B cell (primary cell): Measurements from ENCODE around the gene SORT1. TPM values are rescaled to one million over a fixed set of nuclear protein-coding genes. Genes with fewer than 3 reads are reported as not detected.

Experiments used
- ATAC-seq: fragments of 200-7000 bp; cut with Tn5 transposase; one replicate; pipeline ENCODE4 v1.10.0; 2021; ENCODE audit warnings: low read depth, mild to moderate bottlenecking, moderate number of reproducible peaks, moderate library complexity
- CTCF ChIA-PET: fragments of 350-600 bp; sonication (Branson Sonifier 250); formaldehyde crosslinking; loops from one replicate; lab custom pipeline; 2021; ENCODE audit warnings: antibody characterized with exemption, inconsistent platforms; lab: Charles Lee
- POLR2A ChIA-PET: fragments of 350-600 bp; sonication (Branson Sonifier 250); formaldehyde crosslinking; loops from one replicate; lab custom pipeline; 2021; ENCODE audit warnings: antibody characterized with exemption; lab: Charles Lee
- DNase-seq: peaks from one replicate; pipeline ENCODE4 v3.0.0; 2013
- H2AFZ ChIP-seq: 2 replicates; pipeline ENCODE4 v1.6.1; 2012; ENCODE audit warnings: mild to moderate bottlenecking, low read depth, low read length; ENCODE audit not compliant: insufficient read depth, poor library complexity, severe bottlenecking
- H3K27ac ChIP-seq, 2 donors: 1 replicate in 1 of 2; 2 replicates in 1 of 2; pipeline ENCODE4 v1.5.1; 2012 to 2013; ENCODE audit warnings: low read length in 2 of 2, mild to moderate bottlenecking in 2 of 2, moderate library complexity in 1 of 2
- H3K27me3 ChIP-seq, 4 experiments: fragments of 200-600 bp in 1 of 4; sonication (generic) in 1 of 4; replicated peaks in 1 of 4; 1 replicate in 2 of 4; 2 replicates in 2 of 4; pipeline versions ENCODE4 v1.6.1 to v1.7.0; 2013 to 2016; ENCODE audit warnings: low read length in 3 of 4, mild to moderate bottlenecking in 2 of 4, mixed read lengths in 1 of 4, moderate library complexity in 1 of 4; ENCODE audit not compliant: insufficient read depth in 4 of 4, control insufficient read depth in 3 of 4; ENCODE audit errors: control extremely low read depth in 1 of 4
- H3K36me3 ChIP-seq, 2 experiments: replicated peaks in 1 of 2; 1 replicate in 1 of 2; 2 replicates in 1 of 2; pipeline versions ENCODE4 v1.6.1 to v1.7.1; 2013; ENCODE audit warnings: low read length in 1 of 2; ENCODE audit not compliant: insufficient read depth in 2 of 2, control insufficient read depth in 1 of 2; ENCODE audit errors: control extremely low read depth in 1 of 2, extremely low read depth in 1 of 2
- H3K4me1 ChIP-seq, 2 donors: fragments of 200-600 bp in 1 of 2; sonication (generic) in 1 of 2; 1 replicate in 1 of 2; 2 replicates in 1 of 2; pipeline versions ENCODE4 v1.5.1 to v1.6.1; 2013 to 2017; ENCODE audit warnings: low read length in 2 of 2; ENCODE audit not compliant: control insufficient read depth in 2 of 2, insufficient read depth in 2 of 2
- H3K4me2 ChIP-seq: replicated peaks from 2 replicates; pipeline ENCODE3; 2012; ENCODE audit warnings: mild to moderate bottlenecking, low read depth, low read length; ENCODE audit not compliant: poor library complexity, severe bottlenecking
- H3K4me3 ChIP-seq, 5 experiments: fragments of 200-600 bp in 1 of 5; sonication (generic) in 1 of 5; 1 replicate in 3 of 5; 2 replicates in 2 of 5; pipeline versions ENCODE4 v1.5.1 to v1.7.0; 2011 to 2016; ENCODE audit warnings: low read length in 4 of 5, mild to moderate bottlenecking in 4 of 5, low read depth in 2 of 5, control low read depth in 1 of 5, moderate library complexity in 1 of 5; ENCODE audit not compliant: insufficient read depth in 1 of 5; ENCODE audit errors: control extremely low read depth in 1 of 5, extremely low read depth in 1 of 5
- H3K79me2 ChIP-seq: fragments of 200-600 bp; sonication (generic); one replicate; pipeline ENCODE4 v1.6.0; 2016; ENCODE audit warnings: low read length; ENCODE audit not compliant: control insufficient read depth, insufficient read depth
- H3K9ac ChIP-seq: fragments of 200-600 bp; sonication (generic); 2 replicates; pipeline ENCODE4 v1.6.1; 2017; ENCODE audit warnings: mild to moderate bottlenecking, low read length, moderate library complexity
- H3K9me3 ChIP-seq, 3 donors: one replicate each; pipeline versions ENCODE4 v1.6.1 to v1.7.1; 2013; ENCODE audit warnings: low read length in 2 of 3; ENCODE audit not compliant: control insufficient read depth in 2 of 3, insufficient read depth in 1 of 3; ENCODE audit errors: control extremely low read depth in 1 of 3
- H4K20me1 ChIP-seq: 2 replicates; pipeline ENCODE4 v1.6.0; 2012; ENCODE audit warnings: mild to moderate bottlenecking, low read length; ENCODE audit not compliant: insufficient read depth, control insufficient read depth, poor library complexity, severe bottlenecking
- H3K27ac Mint-ChIP-seq: one replicate; pipeline ENCODE4 v1.8.0; 2021; ENCODE audit warnings: mixed read lengths
- H3K27me3 Mint-ChIP-seq: one replicate; pipeline ENCODE4 v1.8.0; 2021; ENCODE audit warnings: mixed read lengths
- H3K4me1 Mint-ChIP-seq: one replicate; pipeline ENCODE4 v1.8.0; 2021; ENCODE audit warnings: mixed read lengths
- H3K4me3 Mint-ChIP-seq: one replicate; pipeline ENCODE4 v1.8.0; 2021; ENCODE audit warnings: mixed read lengths
- H3K9me3 Mint-ChIP-seq: one replicate; pipeline ENCODE4 v1.8.0; 2022; ENCODE audit warnings: mixed read lengths; ENCODE audit not compliant: insufficient read depth
- EZH2 ChIP-seq: IDR thresholded peaks from 2 replicates; pipeline ENCODE4 v1.6.1; 2012; ENCODE audit warnings: borderline replicate concordance, low read depth, mild to moderate bottlenecking, moderate library complexity, low read length; ENCODE audit not compliant: insufficient read depth, poor library complexity, severe bottlenecking
- WGBS: methylation state at CpG from one replicate; pipeline ENCODE4 v1.1.5; 2013; ENCODE audit warnings: missing lambda C conversion rate; ENCODE audit not compliant: insufficient coverage; 5-methylcytosine and 5-hydroxymethylcytosine counted together
- intact Hi-C: fragments of 100-400 bp; cut with micrococcal nuclease; formaldehyde crosslinking; loops from one replicate; pipeline ENCODE4 v1.10.0; 2022
- polyA plus RNA-seq: library from polyadenylated mRNA; depleted of rRNA; stranded (reverse); fragments of >200 nt; gene quantifications from 2 replicates; pipeline ENCODE4 v1.2.3, GENCODE V29; 2012
- total RNA-seq, 2 donors: library from RNA; stranded (reverse); fragments of 120-200 nt in 1 of 2; gene quantifications; 1 replicate in 1 of 2; 2 replicates in 1 of 2; pipeline versions ENCODE4 v1.2.3 to v1.2.4, GENCODE V29; 2013 to 2022
- TF ChIP-seq, protein P1 (sequence below): fragments of 200-600 bp; IDR thresholded peaks from one replicate; pipeline ENCODE4 v1.8.0; 2022; ENCODE audit warnings: antibody characterized with exemption, mild to moderate bottlenecking

Gene SORT1
- total and polyA plus RNA-seq, 2 donors (not counting 1 experiment from before 2014, with no cell fraction given): 0.13 to 0.25 TPM

DNA sequence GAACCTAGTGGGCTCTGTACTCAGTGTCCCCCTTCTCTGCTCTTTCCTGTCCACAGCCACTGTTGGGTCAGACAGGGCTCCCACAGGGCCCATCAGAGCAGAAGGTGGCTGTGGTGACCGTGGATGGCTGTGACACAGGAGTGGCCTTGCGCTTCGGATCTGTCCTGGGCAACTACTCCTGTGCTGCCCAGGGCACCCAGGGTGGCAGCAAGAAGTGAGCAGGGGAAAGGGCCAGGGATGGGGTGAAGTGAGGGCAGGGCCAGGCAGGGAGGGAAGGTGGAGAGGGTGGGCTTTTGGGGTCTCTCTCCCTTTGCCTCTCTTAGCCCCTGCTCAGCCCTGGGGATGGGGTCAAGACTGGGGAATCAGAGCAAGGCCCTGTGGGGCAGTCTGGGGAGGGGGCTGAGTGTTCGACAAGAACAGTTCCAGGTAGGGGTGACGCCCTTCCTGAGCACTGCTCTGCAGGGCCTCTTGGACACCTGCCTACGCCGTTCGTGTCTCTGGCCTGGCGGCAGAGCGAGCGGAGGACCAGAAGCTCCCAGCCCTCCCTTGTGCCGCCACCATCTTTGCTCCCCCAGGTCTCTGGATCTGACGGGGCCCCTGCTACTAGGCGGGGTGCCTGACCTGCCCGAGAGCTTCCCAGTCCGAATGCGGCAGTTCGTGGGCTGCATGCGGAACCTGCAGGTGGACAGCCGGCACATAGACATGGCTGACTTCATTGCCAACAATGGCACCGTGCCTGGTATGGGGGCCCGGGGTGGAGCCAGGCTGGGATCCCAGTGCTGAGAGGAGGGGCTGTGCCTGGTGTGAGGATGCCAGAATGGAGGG is 135.3 kb downstream of the SORT1 start:
- WGBS: 96% methylated on average over 21 of the region's 22 CpGs
- no peak overlapping the region for H3K27ac ChIP-seq

More for the DNA sequence above, 135.3 kb downstream of the SORT1 start:
- H3K79me2 ChIP-seq: no peaks in the 10 kb centered on the region
- no peak overlapping the region for H3K9ac ChIP-seq
- no peaks in the 10 kb centered on the region for H3K9me3 ChIP-seq
- intact Hi-C loops: loop anchor here (1.0 kb wide), 1 partner anchor 137 kb away; no protein-coding TSS in a partner anchor
- peaks cover 0 to 4% (median 0%) of the 10 kb centered on the region in 4 experiments for H3K27me3 ChIP-seq
- ATAC-seq: no peak
- Mint-ChIP-seq H3K27me3 (peaks cover 4% of the 10 kb centered on the region), H3K4me3 (no peak overlapping the region), H3K4me1 (peaks cover 4% of the 10 kb centered on the region), H3K9me3 (no peaks in the 10 kb centered on the region), H3K27ac (no peak overlapping the region)
- no peaks in the 10 kb centered on the region for H4K20me1 ChIP-seq
- no peak overlapping the region for H2AFZ ChIP-seq
- ChIA-PET CTCF (interaction anchor here (1.0 to 8.1 kb wide), 3 partner anchors 138 to 270 kb away, joined by 3 to 73 read pairs (median 18); no protein-coding TSS in a partner anchor), POLR2A (interaction anchor here (0.6 kb wide), 1 partner anchor 1595 kb away, joined by 5 read pairs; no protein-coding TSS in a partner anchor)
- peaks cover 0 to 3% of the 10 kb centered on the region in 2 donors for H3K4me1 ChIP-seq
- TF ChIP-seq, protein P1, sequence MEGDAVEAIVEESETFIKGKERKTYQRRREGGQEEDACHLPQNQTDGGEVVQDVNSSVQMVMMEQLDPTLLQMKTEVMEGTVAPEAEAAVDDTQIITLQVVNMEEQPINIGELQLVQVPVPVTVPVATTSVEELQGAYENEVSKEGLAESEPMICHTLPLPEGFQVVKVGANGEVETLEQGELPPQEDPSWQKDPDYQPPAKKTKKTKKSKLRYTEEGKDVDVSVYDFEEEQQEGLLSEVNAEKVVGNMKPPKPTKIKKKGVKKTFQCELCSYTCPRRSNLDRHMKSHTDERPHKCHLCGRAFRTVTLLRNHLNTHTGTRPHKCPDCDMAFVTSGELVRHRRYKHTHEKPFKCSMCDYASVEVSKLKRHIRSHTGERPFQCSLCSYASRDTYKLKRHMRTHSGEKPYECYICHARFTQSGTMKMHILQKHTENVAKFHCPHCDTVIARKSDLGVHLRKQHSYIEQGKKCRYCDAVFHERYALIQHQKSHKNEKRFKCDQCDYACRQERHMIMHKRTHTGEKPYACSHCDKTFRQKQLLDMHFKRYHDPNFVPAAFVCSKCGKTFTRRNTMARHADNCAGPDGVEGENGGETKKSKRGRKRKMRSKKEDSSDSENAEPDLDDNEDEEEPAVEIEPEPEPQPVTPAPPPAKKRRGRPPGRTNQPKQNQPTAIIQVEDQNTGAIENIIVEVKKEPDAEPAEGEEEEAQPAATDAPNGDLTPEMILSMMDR: no peak
- no peak for TF ChIP-seq EZH2
- no peak overlapping the region for H3K4me3 ChIP-seq
- no peaks in the 10 kb centered on the region for H3K36me3 ChIP-seq
- DNase-seq: no peak
- H3K4me2 ChIP-seq: no peak overlapping the region
